MM.1S (cell line): ENCODE measurements around the gene ZNF268.

ENCODE experiments used
- DNase-seq: peaks from one replicate; pipeline ENCODE4 v3.0.0-alpha.2; 2015
- H2AFZ ChIP-seq: fragments of 300-600 bp; sonication (generic); 2 replicates; pipeline ENCODE4 v1.6.0; 2016; ENCODE audit warnings: antibody characterized with exemption, low read length
- H3F3A ChIP-seq: fragments of 300-600 bp; sonication (generic); 2 replicates; pipeline ENCODE4 v1.6.1; 2016; ENCODE audit warnings: mild to moderate bottlenecking, antibody characterized with exemption, low read length, moderate library complexity, mixed read lengths; ENCODE audit not compliant: insufficient read depth
- H3K27ac ChIP-seq: fragments of 300-600 bp; sonication (generic); 2 replicates; pipeline ENCODE4 v1.5.1; 2016; ENCODE audit warnings: mild to moderate bottlenecking, low read length
- H3K27me3 ChIP-seq: fragments of 300-600 bp; sonication (generic); replicated peaks from 2 replicates; pipeline ENCODE4 v1.6.0; 2016; ENCODE audit warnings: low read length; ENCODE audit not compliant: insufficient read depth
- H3K36me3 ChIP-seq: fragments of 300-600 bp; sonication (generic); replicated peaks from 2 replicates; pipeline ENCODE4 v1.6.1; 2016; ENCODE audit warnings: mild to moderate bottlenecking, low read length, mixed read lengths; ENCODE audit not compliant: insufficient read depth
- H3K4me1 ChIP-seq: fragments of 300-600 bp; sonication (generic); 2 replicates; pipeline ENCODE4 v1.6.1; 2016; ENCODE audit warnings: low read length, mixed read lengths
- H3K4me2 ChIP-seq: fragments of 300-600 bp; sonication (generic); 2 replicates; pipeline ENCODE4 v1.6.0; 2016; ENCODE audit warnings: low read depth, low read length
- H3K4me3 ChIP-seq: fragments of 300-600 bp; sonication (generic); 2 replicates; pipeline ENCODE4 v1.5.1; 2016; ENCODE audit warnings: low read length, mixed read lengths
- H3K79me2 ChIP-seq: fragments of 300-600 bp; sonication (generic); 2 replicates; pipeline ENCODE4 v1.6.1; 2016; ENCODE audit warnings: mixed run types, low read length, mixed read lengths
- H3K9ac ChIP-seq: fragments of 300-600 bp; sonication (generic); 2 replicates; pipeline ENCODE4 v1.6.1; 2016; ENCODE audit warnings: low read length, mixed read lengths
- H3K9me2 ChIP-seq: fragments of 300-600 bp; sonication (generic); replicated peaks from 2 replicates; pipeline ENCODE4 v1.6.1; 2016; ENCODE audit warnings: mild to moderate bottlenecking, low read length, mixed read lengths; ENCODE audit not compliant: insufficient read depth
- H3K9me3 ChIP-seq: fragments of 300-600 bp; sonication (generic); replicated peaks from 2 replicates; pipeline ENCODE4 v1.6.1; 2016; ENCODE audit warnings: mild to moderate bottlenecking, low read length, mixed read lengths; ENCODE audit not compliant: insufficient read depth
- H4K20me1 ChIP-seq: fragments of 300-600 bp; sonication (generic); 2 replicates; pipeline ENCODE4 v1.6.1; 2016; ENCODE audit warnings: mild to moderate bottlenecking, low read length, moderate library complexity, mixed read lengths; ENCODE audit not compliant: insufficient read depth
- CTCF ChIP-seq: fragments of 300-600 bp; sonication (generic); IDR thresholded peaks from 2 replicates; pipeline ENCODE4 v1.5.1; 2016; ENCODE audit warnings: antibody characterized with exemption, low read length, mixed read lengths
- EZH2 ChIP-seq: fragments of 300-600 bp; sonication (generic); optimal IDR thresholded peaks from 2 replicates; pipeline ENCODE3; 2017; ENCODE audit warnings: low read depth, mild to moderate bottlenecking, antibody characterized with exemption, low read length, mixed read lengths
- EZH2phosphoT487 ChIP-seq: fragments of 300-600 bp; sonication (generic); IDR thresholded peaks from 2 replicates; pipeline ENCODE4 v1.6.1; 2018; ENCODE audit warnings: antibody characterized with exemption, low read length

Gene ZNF268

GRCh38 chr12:133221241-133221640, 39.9 kb downstream of the ZNF268 start:
- Histone ChIP-seq H3F3A (no peaks in the 10 kb centered on the region), H3K36me3 (no peaks in the 10 kb centered on the region), H3K4me3 (no peak overlapping the region), H3K4me1 (no peaks in the 10 kb centered on the region), H2AFZ (no peak overlapping the region), H3K9me2 (no peaks in the 10 kb centered on the region), H3K79me2 (no peaks in the 10 kb centered on the region), H3K4me2 (no peak overlapping the region), H3K9me3 (no peaks in the 10 kb centered on the region), H3K9ac (no peak overlapping the region), H3K27me3 (no peaks in the 10 kb centered on the region), H4K20me1 (no peaks in the 10 kb centered on the region), H3K27ac (no peak overlapping the region)
- no peak for TF ChIP-seq EZH2phosphoT487
- TF ChIP-seq CTCF = no peak
- no peak for TF ChIP-seq EZH2
- no peak for DNase-seq

DNA sequence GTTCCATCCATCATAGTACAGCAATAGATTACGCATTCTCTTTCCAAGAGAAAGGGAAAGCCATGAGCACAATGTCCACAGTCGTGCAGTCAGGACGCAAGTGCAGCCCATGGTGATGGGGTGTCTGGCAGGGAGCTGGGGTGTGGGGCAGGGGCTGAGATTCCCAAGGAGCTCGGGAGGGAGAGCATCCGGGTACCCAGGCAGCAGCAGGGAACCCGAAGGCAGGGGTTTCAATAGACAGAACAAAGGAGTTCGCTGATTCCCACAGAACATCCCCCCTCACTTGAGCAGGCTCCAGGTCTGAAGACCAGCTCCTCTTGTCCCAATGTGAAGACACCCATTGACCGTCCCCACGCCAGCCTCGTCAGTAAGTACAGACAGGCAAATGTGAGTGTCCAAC, 40.9 kb downstream of the ZNF268 start:
- Histone ChIP-seq H3K36me3 (no peaks in the 10 kb centered on the region), H3K27me3 (no peaks in the 10 kb centered on the region), H3K4me1 (no peaks in the 10 kb centered on the region), H2AFZ (no peak overlapping the region), H3K9me3 (no peaks in the 10 kb centered on the region), H3K9me2 (no peaks in the 10 kb centered on the region), H3K27ac (no peak overlapping the region), H3F3A (no peaks in the 10 kb centered on the region), H3K79me2 (no peaks in the 10 kb centered on the region), H3K4me2 (no peak overlapping the region), H4K20me1 (no peaks in the 10 kb centered on the region), H3K9ac (no peak overlapping the region), H3K4me3 (no peak overlapping the region)
- TF ChIP-seq CTCF (no peak), EZH2phosphoT487 (no peak), EZH2 (no peak)
- DNase-seq = no peak

GRCh38 chr12:133225527-133225926, 44.2 kb downstream of the ZNF268 start:
- H3K79me2 ChIP-seq = no peaks in the 10 kb centered on the region
- no peak overlapping the region for H3K27ac ChIP-seq
- no peaks in the 10 kb centered on the region for H3K9me3 ChIP-seq
- H3K36me3 ChIP-seq = no peaks in the 10 kb centered on the region
- no peaks in the 10 kb centered on the region for H3K4me1 ChIP-seq
- H3K9ac ChIP-seq = no peak overlapping the region
- no peak overlapping the region for H3K4me3 ChIP-seq
- H3K27me3 ChIP-seq = no peaks in the 10 kb centered on the region
- H3F3A ChIP-seq = no peaks in the 10 kb centered on the region
- no peak overlapping the region for H2AFZ ChIP-seq
- DNase-seq = no peak
- no peaks in the 10 kb centered on the region for H3K9me2 ChIP-seq
- H4K20me1 ChIP-seq = no peaks in the 10 kb centered on the region
- H3K4me2 ChIP-seq = no peak overlapping the region
- TF ChIP-seq CTCF (no peak), EZH2 (no peak), EZH2phosphoT487 (no peak)
